ENCODE data around the gene CDH2.

DNA sequence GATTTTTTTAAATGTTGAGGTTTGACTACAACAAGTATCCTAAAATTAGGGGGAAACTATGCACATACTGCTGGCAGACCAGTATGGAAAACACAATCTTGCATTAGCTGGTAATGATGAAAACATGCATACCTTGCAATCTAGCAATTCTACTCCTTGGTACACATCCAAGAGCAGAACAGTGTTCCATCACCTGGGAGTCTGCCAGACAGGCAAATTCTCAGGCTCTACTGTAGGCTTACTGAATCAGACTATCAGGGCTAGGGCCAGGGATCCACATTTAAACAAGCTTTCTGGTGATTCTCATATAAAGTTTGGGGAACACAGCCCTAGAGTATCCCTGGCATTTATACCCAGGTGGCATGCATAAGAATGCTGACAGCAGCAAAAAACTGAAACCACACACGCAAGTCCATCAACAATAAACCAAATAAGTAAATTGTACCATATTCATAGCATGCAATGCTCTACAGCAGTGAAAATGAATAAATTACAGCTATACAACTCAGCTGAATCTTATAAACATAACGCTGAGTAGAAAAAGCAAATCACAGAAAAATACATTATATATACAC, 13.6 kb downstream of the CDH2 start:
- TF ChIP-seq EP300 (IDR thresholded peaks at IDR 0.05): no peak
- TF ChIP-seq, protein P1, sequence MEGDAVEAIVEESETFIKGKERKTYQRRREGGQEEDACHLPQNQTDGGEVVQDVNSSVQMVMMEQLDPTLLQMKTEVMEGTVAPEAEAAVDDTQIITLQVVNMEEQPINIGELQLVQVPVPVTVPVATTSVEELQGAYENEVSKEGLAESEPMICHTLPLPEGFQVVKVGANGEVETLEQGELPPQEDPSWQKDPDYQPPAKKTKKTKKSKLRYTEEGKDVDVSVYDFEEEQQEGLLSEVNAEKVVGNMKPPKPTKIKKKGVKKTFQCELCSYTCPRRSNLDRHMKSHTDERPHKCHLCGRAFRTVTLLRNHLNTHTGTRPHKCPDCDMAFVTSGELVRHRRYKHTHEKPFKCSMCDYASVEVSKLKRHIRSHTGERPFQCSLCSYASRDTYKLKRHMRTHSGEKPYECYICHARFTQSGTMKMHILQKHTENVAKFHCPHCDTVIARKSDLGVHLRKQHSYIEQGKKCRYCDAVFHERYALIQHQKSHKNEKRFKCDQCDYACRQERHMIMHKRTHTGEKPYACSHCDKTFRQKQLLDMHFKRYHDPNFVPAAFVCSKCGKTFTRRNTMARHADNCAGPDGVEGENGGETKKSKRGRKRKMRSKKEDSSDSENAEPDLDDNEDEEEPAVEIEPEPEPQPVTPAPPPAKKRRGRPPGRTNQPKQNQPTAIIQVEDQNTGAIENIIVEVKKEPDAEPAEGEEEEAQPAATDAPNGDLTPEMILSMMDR (IDR thresholded peaks at IDR 0.05): no peak
- no peak for TF ChIP-seq POLR2A (IDR thresholded peaks at IDR 0.05)
- TF ChIP-seq POLR2AphosphoS5 (IDR thresholded peaks at IDR 0.05): no peak
